H1 (cell line): ENCODE measurements around the gene SGMS1. TPM values are rescaled to one million over a fixed set of nuclear protein-coding genes. Genes with fewer than 3 reads are reported as not detected.

Experiments used
- BCL11A ChIP-seq, 2 experiments: IDR thresholded peaks; one replicate each; pipeline ENCODE4 v1.6.1; 2011; ENCODE audit warnings: low read depth in 2 of 2, low read length in 2 of 2, mild to moderate bottlenecking in 2 of 2
- CHD1 ChIP-seq: IDR thresholded peaks from 2 replicates; pipeline ENCODE4 v1.6.1; 2012; ENCODE audit warnings: low read depth, low read length, improper control_type of control experiment
- CHD2 ChIP-seq: IDR thresholded peaks from 2 replicates; pipeline ENCODE4 v1.6.1; 2012; ENCODE audit warnings: low read length, improper control_type of control experiment
- CREB1 ChIP-seq: IDR thresholded peaks from 2 replicates; pipeline ENCODE4 v1.6.1; 2012; ENCODE audit warnings: inconsistent platforms
- EP300 ChIP-seq, 2 experiments: IDR thresholded peaks; 1 replicate in 1 of 2; 2 replicates in 1 of 2; pipeline ENCODE4 v1.6.1; 2011 to 2012; ENCODE audit warnings: low read depth in 2 of 2, low read length in 2 of 2, mild to moderate bottlenecking in 2 of 2, borderline replicate concordance in 1 of 2, inconsistent platforms in 1 of 2, moderate library complexity in 1 of 2
- FOSL1 ChIP-seq: IDR thresholded peaks from 2 replicates; pipeline ENCODE4 v1.6.1; 2011; ENCODE audit warnings: mild to moderate bottlenecking, low read depth, low read length, moderate library complexity; ENCODE audit not compliant: insufficient read depth
- GABPA ChIP-seq: IDR thresholded peaks from 2 replicates; pipeline ENCODE4 v1.6.1; 2011; ENCODE audit warnings: mild to moderate bottlenecking, low read length, moderate library complexity, borderline replicate concordance; ENCODE audit not compliant: insufficient read depth
- HDAC2 ChIP-seq, 2 experiments: fragments of 300-600 bp in 1 of 2; sonication (generic) in 1 of 2; IDR thresholded peaks; 2 replicates each; pipeline ENCODE4 v1.6.1; 2011 to 2012; ENCODE audit warnings: low read depth in 2 of 2, low read length in 2 of 2, mild to moderate bottlenecking in 2 of 2, moderate library complexity in 2 of 2, borderline replicate concordance in 1 of 2, inconsistent platforms in 1 of 2
- MAFK ChIP-seq: IDR thresholded peaks from 2 replicates; pipeline ENCODE4 v1.6.1; 2012; ENCODE audit warnings: low read depth, mild to moderate bottlenecking, improper control_type of control experiment, low read length
- MAX ChIP-seq: IDR thresholded peaks from 2 replicates; pipeline ENCODE4 v1.6.1; 2012; ENCODE audit warnings: inconsistent platforms
- NRF1 ChIP-seq: IDR thresholded peaks from 2 replicates; pipeline ENCODE4 v1.6.1; 2011; ENCODE audit warnings: mild to moderate bottlenecking, low read depth, low read length, improper control_type of control experiment
- PHF8 ChIP-seq: fragments of 200-600 bp; sonication (generic); conservative IDR thresholded peaks from 2 replicates; pipeline ENCODE4 v1.7.1; 2012; ENCODE audit warnings: low read depth, mild to moderate bottlenecking, inconsistent platforms, low read length, moderate library complexity
- RNF2 ChIP-seq: fragments of 200-900, 300-1000 bp; sonication (generic); IDR thresholded peaks from 2 replicates; pipeline ENCODE4 v1.7.1; 2016; ENCODE audit warnings: borderline replicate concordance, low read depth, mild to moderate bottlenecking, antibody characterized with exemption, low read length; ENCODE audit not compliant: poor library complexity, severe bottlenecking; ENCODE audit errors: missing control alignments
- RXRA ChIP-seq: IDR thresholded peaks from 2 replicates; pipeline ENCODE4 v1.6.1; 2011; ENCODE audit warnings: low read depth, mild to moderate bottlenecking, low read length, moderate library complexity; ENCODE audit not compliant: insufficient read depth
- SIN3A ChIP-seq, 2 experiments: IDR thresholded peaks in 1 of 2; conservative IDR thresholded peaks in 1 of 2; 2 replicates each; pipeline ENCODE4 v1.6.1; 2011 to 2012; ENCODE audit warnings: low read length in 2 of 2, improper control_type of control experiment in 1 of 2, low read depth in 1 of 2, mild to moderate bottlenecking in 1 of 2
- SIRT6 ChIP-seq: IDR thresholded peaks from one replicate; pipeline ENCODE4 v1.7.1; 2012; ENCODE audit warnings: low read length, inconsistent platforms
- SIX5 ChIP-seq: IDR thresholded peaks from 2 replicates; pipeline ENCODE4 v1.6.1; 2011; ENCODE audit warnings: mild to moderate bottlenecking, low read depth, low read length
- SUZ12 ChIP-seq: fragments of 200-600 bp; sonication (generic); IDR thresholded peaks from 2 replicates; pipeline ENCODE4 v1.6.1; 2012; ENCODE audit warnings: mild to moderate bottlenecking, inconsistent platforms, low read length, moderate library complexity, mixed read lengths
- USF2 ChIP-seq: IDR thresholded peaks from 2 replicates; pipeline ENCODE4 v1.6.1; 2011; ENCODE audit warnings: low read length, improper control_type of control experiment
- polyA plus RNA-seq, 7 experiments: library from polyadenylated mRNA; depleted of rRNA in 3 of 7; stranded (reverse) in 5 of 7; unstranded in 2 of 7; fragments of >200 nt in 5 of 7; fragments of 200-250 nt in 2 of 7; gene quantifications; 1 replicate in 5 of 7; 2 replicates in 1 of 7; 4 replicates in 1 of 7; pipeline versions ENCODE4 v1.2.1 to v1.2.3, GENCODE V29; 2011 to 2013; ENCODE audit warnings: missing spikeins in 2 of 7, mixed read lengths in 2 of 7
- total RNA-seq: library from RNA; stranded (reverse); fragmentation: NEBNext Ultra II Directional; extraction: Animal tissue kit (Norgen Biotek cat#: 25700); gene quantifications from 2 replicates; pipeline ENCODE4 v1.2.1, GENCODE V29; 2021
- TF ChIP-seq, protein P1 (sequence below): IDR thresholded peaks from 2 replicates; pipeline ENCODE4 v1.6.1; 2011; ENCODE audit warnings: low read depth, mild to moderate bottlenecking, low read length; ENCODE audit not compliant: insufficient read depth

Gene SGMS1
- total and polyA plus RNA-seq, 2 of the 8 experiments (the other 6 are each of a cell fraction or from before 2014, with no cell fraction given): 6.0 to 15.6 TPM

DNA sequence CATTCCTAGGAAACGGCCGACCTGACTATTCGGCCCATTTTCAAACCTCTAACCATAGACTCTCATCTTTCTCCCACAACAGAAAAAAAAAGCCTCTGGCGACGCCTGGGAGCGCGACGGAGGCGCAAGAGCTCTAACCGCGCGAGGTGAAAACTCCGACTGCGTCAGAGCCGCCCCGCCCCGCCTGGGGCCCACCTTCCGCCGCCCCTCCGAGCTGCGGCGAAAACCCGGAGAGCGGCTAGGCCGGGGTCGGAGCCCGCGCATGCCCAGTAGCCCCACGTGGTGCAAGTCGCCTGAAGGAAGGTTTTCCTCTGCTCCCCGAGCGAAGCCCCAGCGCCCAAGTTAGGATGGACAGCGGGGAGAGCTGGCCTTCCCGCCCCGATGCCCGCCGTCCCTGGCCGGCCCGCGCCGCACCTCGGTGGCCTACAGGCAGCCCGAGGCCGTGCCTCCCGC is 683 bp upstream of the SGMS1 start (continued):
- no peak; the same call in 1 of the 2 replicates for TF ChIP-seq USF2
- TF ChIP-seq CHD2: no peak
- peak; percentile 88 for TF ChIP-seq MAX
- TF ChIP-seq EP300 (IDR thresholded peaks at IDR 0.05; ENCODE audit: borderline replicate concordance in 1 of 2, low read depth in 2 of 2, low read length in 2 of 2): 0 out of 3 replicates have a peak, but pooled peaks of 1 of the 2 experiments have one; percentile 21
- TF ChIP-seq MAFK: no peak
- no peak; a peak in 1 of 4 replicates for TF ChIP-seq SIN3A (conservative IDR thresholded peaks at IDR 0.05 in 1 of 2, IDR thresholded peaks at IDR 0.05 in 1 of 2; ENCODE audit: low read depth in 1 of 2, low read length in 2 of 2)
- TF ChIP-seq CREB1: peak; percentile 84
- TF ChIP-seq FOSL1: no peak
- TF ChIP-seq, protein P1, sequence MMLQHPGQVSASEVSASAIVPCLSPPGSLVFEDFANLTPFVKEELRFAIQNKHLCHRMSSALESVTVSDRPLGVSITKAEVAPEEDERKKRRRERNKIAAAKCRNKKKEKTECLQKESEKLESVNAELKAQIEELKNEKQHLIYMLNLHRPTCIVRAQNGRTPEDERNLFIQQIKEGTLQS: no peak
- TF ChIP-seq HDAC2 (IDR thresholded peaks at IDR 0.05; ENCODE audit: borderline replicate concordance in 1 of 2, low read depth in 2 of 2, low read length in 2 of 2): no peak
- TF ChIP-seq BCL11A (IDR thresholded peaks at IDR 0.05; ENCODE audit: low read depth in 2 of 2, low read length in 2 of 2): no peak
- no peak for TF ChIP-seq SUZ12
- TF ChIP-seq RNF2: no peak
- TF ChIP-seq SIRT6: no peak
- peak; percentile 67 for TF ChIP-seq NRF1
- TF ChIP-seq RXRA: no peak
- TF ChIP-seq GABPA: no peak
- TF ChIP-seq SIX5: no peak
- peak; percentile 60; the same call in 1 of the 2 replicates for TF ChIP-seq PHF8
- no peak for TF ChIP-seq CHD1
